SU-DHL-6 (cell line): Measurements from ENCODE around the gene HSPB8.

ENCODE experiments used
- H2AFZ ChIP-seq: fragments of 200-600 bp; sonication (generic); 2 replicates; pipeline ENCODE4 v1.6.1; 2014; ENCODE audit warnings: low read depth, mild to moderate bottlenecking, moderate library complexity, mixed read lengths, antibody characterized with exemption, low read length; ENCODE audit not compliant: severe bottlenecking
- H3F3A ChIP-seq: fragments of 200-600 bp; shearing (Covaris generic); 2 replicates; pipeline ENCODE4 v1.6.0; 2016; ENCODE audit warnings: antibody characterized with exemption, mild to moderate bottlenecking; ENCODE audit not compliant: insufficient read depth
- H3K27ac ChIP-seq: fragments of 200-600 bp; sonication (generic); 2 replicates; pipeline ENCODE4 v1.5.1; 2016; ENCODE audit warnings: low read depth, mild to moderate bottlenecking, low read length, moderate library complexity, mixed read lengths
- H3K27me3 ChIP-seq: fragments of 200-600 bp; sonication (generic), shearing (Covaris generic); 2 replicates; pipeline ENCODE4 v1.6.0; 2014; ENCODE audit warnings: mild to moderate bottlenecking, low read length
- H3K36me3 ChIP-seq: fragments of 200-600 bp; sonication (generic); 2 replicates; pipeline ENCODE4 v1.6.1; 2014; ENCODE audit warnings: mild to moderate bottlenecking, low read length, mixed read lengths
- H3K4me2 ChIP-seq: fragments of 300-600, 200-600 bp; shearing (Covaris generic), sonication (generic); 2 replicates; pipeline ENCODE4 v1.6.0; 2014; ENCODE audit warnings: low read length, low read depth, mild to moderate bottlenecking; ENCODE audit not compliant: poor library complexity, severe bottlenecking
- H3K4me3 ChIP-seq: fragments of 200-600 bp; sonication (generic); 2 replicates; pipeline ENCODE4 v1.5.1; 2014; ENCODE audit warnings: antibody characterized with exemption, low read length, mild to moderate bottlenecking, mixed read lengths; ENCODE audit not compliant: insufficient read depth, poor library complexity, severe bottlenecking
- H3K79me2 ChIP-seq: fragments of 200-600 bp; sonication (generic); 2 replicates; pipeline ENCODE4 v1.6.1; 2014; ENCODE audit warnings: mild to moderate bottlenecking, low read length, moderate library complexity; ENCODE audit not compliant: insufficient read depth
- H3K9ac ChIP-seq: fragments of 200-600 bp; sonication (generic); 2 replicates; pipeline ENCODE4 v1.7.0; 2014; ENCODE audit warnings: mild to moderate bottlenecking, low read length
- H3K9me2 ChIP-seq: fragments of 200-600 bp; sonication (generic); replicated peaks from 2 replicates; pipeline ENCODE4 v1.6.1; 2014; ENCODE audit warnings: low read length; ENCODE audit not compliant: insufficient read depth
- H3K9me3 ChIP-seq: fragments of 200-600 bp; sonication (generic); 2 replicates; pipeline ENCODE4 v1.6.1; 2014; ENCODE audit warnings: low read length, mixed read lengths; ENCODE audit not compliant: insufficient read depth
- H4K20me1 ChIP-seq: fragments of 200-600 bp; sonication (generic); 2 replicates; pipeline ENCODE4 v1.6.1; 2014; ENCODE audit warnings: low read depth, mild to moderate bottlenecking, antibody characterized with exemption, low read length, moderate library complexity, mixed read lengths
- CTCF ChIP-seq: fragments of 200-600 bp; sonication (generic); IDR thresholded peaks from one replicate; pipeline ENCODE4 v1.5.1; 2017; ENCODE audit warnings: antibody characterized with exemption, mild to moderate bottlenecking, low read length, moderate library complexity; ENCODE audit not compliant: insufficient read depth, poor library complexity, severe bottlenecking
- EZH2phosphoT487 ChIP-seq: fragments of 200-600 bp; sonication (generic), shearing (Covaris generic); conservative IDR thresholded peaks from 2 replicates; pipeline ENCODE4 v1.6.1; 2018; ENCODE audit warnings: mild to moderate bottlenecking, antibody characterized with exemption, low read length, moderate library complexity, mixed read lengths

Gene HSPB8

GRCh38 chr12:119222222-119222951 is 43.7 kb downstream of the HSPB8 start:
- H3K9me2 ChIP-seq = no peaks in the 10 kb centered on the region

GRCh38 chr12:119225454-119225853 is 46.7 kb downstream of the HSPB8 start:
- no peak overlapping the region for H3K9ac ChIP-seq
- H2AFZ ChIP-seq = no peak overlapping the region
- no peak overlapping the region for H3K27ac ChIP-seq
- no peaks in the 10 kb centered on the region for H3F3A ChIP-seq
- H3K36me3 ChIP-seq = no peaks in the 10 kb centered on the region
- no peaks in the 10 kb centered on the region for H4K20me1 ChIP-seq
- no peak overlapping the region for H3K4me3 ChIP-seq
- no peaks in the 10 kb centered on the region for H3K9me2 ChIP-seq
- H3K4me2 ChIP-seq = no peak overlapping the region
- no peaks in the 10 kb centered on the region for H3K79me2 ChIP-seq
- H3K9me3 ChIP-seq = no peaks in the 10 kb centered on the region
- no peaks in the 10 kb centered on the region for H3K27me3 ChIP-seq
- TF ChIP-seq CTCF (no peak), EZH2phosphoT487 (no peak)

More at GRCh38 chr12:119222222-119222951, 43.7 kb downstream of the HSPB8 start:
- H3K36me3 ChIP-seq = no peaks in the 10 kb centered on the region
- no peak overlapping the region for H3K27ac ChIP-seq
- H3F3A ChIP-seq = no peaks in the 10 kb centered on the region
- no peaks in the 10 kb centered on the region for H3K27me3 ChIP-seq
- H3K4me3 ChIP-seq = no peak overlapping the region
- TF ChIP-seq CTCF (no peak), EZH2phosphoT487 (no peak)
- no peaks in the 10 kb centered on the region for H4K20me1 ChIP-seq
- no peak overlapping the region for H2AFZ ChIP-seq
- no peak overlapping the region for H3K4me2 ChIP-seq
- H3K9me3 ChIP-seq = no peaks in the 10 kb centered on the region
- H3K9ac ChIP-seq = no peak overlapping the region
- no peaks in the 10 kb centered on the region for H3K79me2 ChIP-seq

GRCh38 chr12:119227292-119227691 is 48.6 kb downstream of the HSPB8 start:
- no peaks in the 10 kb centered on the region for H3K9me3 ChIP-seq
- TF ChIP-seq CTCF = no peak
- no peak for TF ChIP-seq EZH2phosphoT487
- no peak overlapping the region for H3K4me2 ChIP-seq
- H2AFZ ChIP-seq = no peak overlapping the region
- H3K4me3 ChIP-seq = no peak overlapping the region
- H3K9me2 ChIP-seq = no peaks in the 10 kb centered on the region
- H4K20me1 ChIP-seq = no peaks in the 10 kb centered on the region
- H3K9ac ChIP-seq = no peak overlapping the region
- no peaks in the 10 kb centered on the region for H3F3A ChIP-seq
- no peaks in the 10 kb centered on the region for H3K27me3 ChIP-seq
- no peaks in the 10 kb centered on the region for H3K79me2 ChIP-seq
- H3K27ac ChIP-seq = no peak overlapping the region
- no peaks in the 10 kb centered on the region for H3K36me3 ChIP-seq
